Measurements from ENCODE around the gene ARMC9. TPM values are rescaled to one million over a fixed set of nuclear protein-coding genes. Genes with fewer than 3 reads are reported as not detected.

Gene ARMC9
- total RNA-seq, 1 donor from 2014 or later: 19.9 TPM

DNA sequence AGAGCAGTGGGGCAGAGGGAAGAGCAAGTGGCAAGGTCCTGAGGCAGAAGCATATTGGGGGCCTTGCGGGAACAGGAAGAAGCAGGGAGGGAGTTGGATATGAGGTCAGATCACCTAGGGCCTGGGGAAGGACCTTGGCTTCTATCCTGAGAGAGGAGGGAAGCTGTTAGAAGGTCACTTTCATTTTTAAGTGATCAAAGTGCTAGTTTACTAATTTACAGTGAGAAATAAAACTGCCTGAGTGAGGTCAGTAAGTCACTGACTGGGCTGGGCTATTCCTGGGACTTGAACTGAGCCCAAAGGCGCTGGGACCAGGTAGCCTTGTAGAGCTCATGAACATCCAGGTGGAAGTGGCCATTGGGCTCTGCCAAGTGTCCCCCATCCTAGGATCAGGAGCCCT lies 120.5 kb downstream of the ARMC9 start:
- no peak for DNase-seq

DNA sequence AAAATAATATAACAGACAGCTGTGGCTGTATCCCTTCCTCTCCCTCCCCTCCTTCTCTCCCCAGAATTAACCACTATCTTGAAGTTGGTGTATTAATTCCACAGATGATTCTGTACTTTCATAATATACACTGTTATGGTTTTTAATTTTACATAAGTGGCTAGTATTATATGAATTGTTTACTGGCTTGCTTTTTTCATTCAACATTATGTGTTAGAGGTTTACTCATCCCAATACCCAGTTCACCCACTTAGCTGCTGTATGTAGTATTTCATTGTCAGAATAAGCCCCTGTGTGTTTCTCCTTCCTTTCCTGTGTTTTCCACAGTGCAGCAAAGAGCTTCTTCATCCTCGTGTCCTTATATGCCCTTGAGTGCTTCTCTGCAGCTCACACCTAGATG lies 121.4 kb downstream of the ARMC9 start:
- no peak for DNase-seq

DNA sequence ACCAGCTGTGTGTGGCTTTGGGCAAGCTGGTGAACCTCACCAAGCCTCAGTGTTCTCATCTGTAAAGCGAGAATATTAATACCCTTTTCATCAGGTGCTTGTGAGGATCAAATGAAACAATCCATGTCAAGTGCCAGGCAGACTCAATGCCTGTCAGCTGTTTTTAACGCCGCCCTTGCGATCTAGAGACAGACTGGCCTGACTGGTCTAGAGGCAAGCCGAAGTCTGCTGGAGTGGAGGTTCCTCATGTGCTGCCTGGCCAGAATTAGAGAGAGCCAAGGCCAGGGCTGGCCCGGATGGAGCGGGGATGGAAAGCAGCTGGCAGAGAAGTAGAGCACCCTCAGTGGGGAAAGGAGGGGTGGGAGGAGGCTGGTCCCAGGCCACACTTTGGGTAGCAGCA lies 122.6 kb downstream of the ARMC9 start:
- DNase-seq: no peak

DNA sequence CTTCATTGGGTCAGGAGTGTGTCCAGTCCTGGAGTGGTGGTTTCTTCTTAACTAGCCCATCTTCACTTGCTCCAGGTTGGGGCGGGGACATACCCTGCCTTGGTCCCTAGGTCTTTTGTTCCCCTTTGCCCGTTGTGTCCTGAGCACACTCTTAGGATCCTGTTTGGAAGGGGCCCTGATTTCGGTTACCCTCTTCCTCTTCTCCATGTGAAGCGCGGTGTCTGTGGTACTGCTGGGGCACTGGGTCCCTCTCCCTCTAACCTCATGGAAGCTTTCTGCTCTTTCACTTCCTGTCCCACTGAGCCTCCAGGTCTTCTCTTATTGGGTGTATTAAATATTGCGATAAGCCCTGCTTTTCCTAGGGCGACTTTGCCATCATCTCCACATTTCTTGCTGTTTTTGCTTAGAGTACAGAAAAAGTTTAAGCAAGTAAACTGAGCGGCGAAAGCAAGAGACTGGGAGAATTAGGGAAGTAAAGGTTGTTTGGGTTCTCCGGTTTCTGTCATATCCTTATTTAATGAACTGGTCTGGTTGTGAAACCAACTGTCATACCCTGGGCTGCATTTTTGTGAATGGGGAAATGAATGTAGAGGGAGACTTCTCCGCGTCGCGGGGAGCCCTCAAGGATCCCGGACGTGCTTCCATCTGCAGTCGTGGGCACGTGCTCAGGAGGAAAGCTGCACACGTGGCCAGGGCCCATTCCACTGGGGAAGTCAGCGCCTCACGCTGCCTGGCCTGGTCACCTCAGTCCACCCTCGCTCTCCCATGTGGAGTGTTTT lies 123.3 kb downstream of the ARMC9 start:
- no peak for DNase-seq

DNA sequence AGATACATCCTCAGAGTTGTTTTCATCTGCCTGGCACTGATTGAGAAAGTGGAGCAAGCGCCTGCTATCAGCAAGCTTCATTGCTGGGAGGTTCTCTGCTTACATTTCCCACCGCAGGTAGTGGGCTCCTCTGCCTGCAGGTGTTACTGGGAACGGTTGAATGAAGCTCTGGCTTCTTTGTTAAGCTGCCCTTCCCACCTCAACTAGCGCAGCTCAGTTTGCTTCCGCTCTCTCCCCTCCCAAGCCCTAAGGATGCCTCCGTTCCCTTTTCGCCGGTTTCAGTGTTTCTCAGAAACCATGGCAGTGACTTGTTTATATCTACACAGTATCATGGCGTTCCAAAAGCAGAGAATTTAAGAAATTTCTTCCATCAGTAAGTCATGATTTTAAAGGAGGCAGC lies 124.9 kb downstream of the ARMC9 start:
- DNase-seq: no peak

DNA sequence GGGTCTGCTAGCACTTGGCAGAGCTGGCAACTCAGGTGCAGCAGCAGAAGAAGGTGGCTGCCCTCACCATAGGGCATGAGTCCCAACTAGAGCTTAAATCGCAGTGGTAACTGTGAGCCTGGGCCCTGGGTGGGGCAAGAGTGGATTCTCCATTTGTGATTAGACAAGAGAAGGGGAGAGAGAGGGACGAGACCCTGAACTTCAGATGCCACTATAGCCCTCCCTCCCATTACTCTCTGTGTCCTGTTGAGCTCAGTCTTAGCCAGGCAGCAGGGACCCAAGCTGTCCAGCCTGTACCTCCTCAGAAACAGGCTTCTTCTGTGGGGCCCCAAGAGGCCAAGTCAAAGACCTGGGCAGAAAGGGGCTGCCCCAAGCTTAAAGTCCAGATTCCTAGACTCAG lies 127.4 kb downstream of the ARMC9 start:
- DNase-seq: no peak

DNA sequence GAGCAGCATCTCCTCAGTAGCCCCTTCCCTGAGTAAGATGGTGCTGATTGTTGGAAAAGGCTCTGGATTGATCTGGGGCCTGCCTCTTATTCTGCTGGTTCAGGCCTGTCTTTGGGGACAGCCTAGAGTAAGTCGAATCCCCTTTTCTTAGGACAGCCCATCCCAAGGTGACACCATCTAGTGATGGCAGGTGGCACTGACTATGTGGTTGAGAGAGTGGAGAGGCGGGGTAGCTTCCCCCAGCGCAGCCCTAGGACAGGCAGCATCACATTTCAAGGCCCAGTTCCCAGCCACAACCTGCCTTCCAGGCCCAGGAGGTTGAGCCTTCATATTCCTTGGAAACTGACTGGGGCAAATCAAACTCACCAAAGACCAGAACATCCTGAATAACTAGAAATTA lies 128.0 kb downstream of the ARMC9 start:
- DNase-seq: no peak

DNA sequence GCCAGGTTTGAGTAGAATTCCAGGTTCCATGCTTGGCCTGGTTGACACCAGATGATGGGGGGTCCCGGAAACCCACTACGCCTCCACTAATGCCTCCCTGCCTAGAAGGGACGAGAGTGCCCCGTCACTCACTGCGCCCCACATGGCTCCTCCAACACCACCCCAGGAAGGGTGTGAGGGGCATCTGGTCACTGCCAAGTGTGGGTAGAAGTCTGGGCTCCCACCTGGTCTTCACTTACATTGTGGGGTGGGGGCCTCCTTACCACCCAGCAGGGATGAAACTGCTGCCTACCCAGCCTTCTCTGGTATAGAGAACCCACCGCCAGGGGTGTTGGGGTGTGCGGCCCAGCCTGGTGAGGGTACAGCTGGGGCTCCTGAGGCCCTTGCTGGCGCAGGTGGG lies 131.9 kb downstream of the ARMC9 start:
- no peak for DNase-seq

DNA sequence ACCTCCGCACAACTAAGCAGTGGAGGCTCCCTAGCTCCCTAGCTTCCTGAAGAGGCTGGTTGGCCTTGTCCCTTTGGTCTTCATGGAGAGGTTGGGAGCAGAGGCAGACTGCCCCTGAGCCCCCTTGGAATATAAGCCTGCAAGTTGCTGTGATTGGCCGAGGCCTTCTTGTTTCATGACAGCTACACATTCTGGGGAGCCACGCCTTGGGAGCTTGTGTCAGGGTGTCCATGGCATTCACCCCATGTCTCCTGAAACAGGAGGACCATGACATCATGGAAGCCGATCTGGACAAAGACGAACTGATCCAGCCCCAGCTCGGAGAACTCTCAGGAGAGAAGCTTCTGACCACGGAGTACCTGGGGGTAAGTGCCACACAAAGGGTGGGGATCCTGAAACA lies 133.1 kb downstream of the ARMC9 start:
- DNase-seq: no peak

DNA sequence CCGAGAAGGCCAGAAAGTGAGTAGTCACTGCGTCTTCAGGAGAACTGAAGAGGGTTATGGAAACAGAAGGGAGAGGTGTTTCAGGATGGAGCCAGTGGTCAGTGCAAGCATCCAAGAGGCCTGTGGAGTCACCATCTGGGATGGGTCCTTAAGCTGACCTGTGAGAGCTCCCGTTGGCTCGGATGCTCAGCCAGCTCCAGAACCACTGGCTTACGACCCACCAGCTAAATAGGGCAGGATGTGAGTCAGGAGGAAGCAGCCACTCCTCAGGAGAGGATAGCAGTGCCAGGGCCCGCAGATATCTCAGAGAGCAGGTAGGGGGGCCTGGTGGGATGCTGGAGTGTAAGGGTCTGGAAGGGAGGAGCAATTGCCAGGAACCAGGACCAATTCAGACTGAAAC lies 134.0 kb downstream of the ARMC9 start:
- peak; percentile 30 for DNase-seq

DNA sequence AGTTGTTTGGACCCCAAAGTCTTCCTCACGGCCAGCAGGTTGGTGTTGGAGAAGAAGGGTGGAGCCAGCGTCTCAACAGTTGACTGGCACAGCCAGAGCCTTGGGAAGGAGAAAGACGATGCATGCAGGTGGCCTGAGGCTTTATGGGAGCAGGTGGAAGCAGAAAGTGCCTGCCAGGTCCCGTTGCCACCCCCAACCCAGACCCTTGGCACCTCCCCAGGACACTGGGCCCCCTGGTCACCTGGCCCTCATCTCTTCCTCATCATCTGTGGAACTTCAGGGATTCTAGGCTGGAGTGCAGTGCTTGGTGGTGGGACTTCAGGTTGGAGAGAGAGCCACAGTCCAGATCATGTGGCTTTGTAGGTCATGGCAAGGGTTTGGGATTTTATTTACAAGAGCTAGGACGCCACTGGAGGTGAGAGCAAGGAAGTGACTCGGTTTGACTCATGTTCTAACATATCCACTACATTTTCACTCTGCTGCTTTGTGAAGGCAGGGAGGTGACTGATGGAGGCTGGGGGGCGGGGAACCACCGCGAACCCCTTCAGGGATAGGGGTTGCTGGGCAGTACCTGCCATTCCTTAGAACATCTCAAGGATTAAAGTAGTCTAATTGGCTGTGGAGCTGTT lies 134.6 kb downstream of the ARMC9 start:
- DNase-seq: no peak

DNA sequence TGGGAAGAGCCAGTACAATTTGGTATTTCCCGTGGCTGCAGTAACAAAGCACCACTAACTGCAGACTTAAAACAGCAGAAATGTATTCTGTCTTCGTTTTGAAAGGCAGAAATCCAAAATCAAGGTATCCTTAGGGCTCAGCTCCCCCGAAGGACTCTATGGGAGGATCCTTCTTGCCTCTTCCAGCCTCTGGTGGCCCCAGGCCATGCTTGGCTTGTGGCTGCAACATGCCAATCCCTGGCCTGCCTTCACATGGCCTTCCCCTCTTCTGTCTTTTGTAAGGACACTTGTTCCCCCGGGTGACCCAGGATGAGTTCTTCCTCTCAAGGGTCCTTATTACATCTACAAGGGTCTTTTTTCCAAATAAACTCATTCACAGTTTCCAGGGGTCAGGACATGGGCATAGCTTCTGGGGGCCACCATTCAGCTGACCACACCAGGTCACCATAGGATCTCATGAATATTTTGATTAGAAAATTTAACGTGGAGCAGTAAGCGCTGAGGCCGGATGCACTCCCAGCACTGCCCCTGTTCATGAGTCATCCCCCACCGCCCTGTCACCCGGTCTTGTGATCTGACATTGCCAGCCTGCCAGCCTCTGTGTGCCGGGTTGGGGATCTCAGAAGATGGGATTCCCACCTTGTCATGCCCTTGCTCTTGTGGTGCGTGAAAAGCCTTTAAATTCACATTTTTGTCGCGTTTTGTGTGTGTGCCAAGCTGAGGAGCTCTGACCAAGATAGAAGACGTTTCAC lies 135.9 kb downstream of the ARMC9 start:
- peak; percentile 12 for DNase-seq

DNA sequence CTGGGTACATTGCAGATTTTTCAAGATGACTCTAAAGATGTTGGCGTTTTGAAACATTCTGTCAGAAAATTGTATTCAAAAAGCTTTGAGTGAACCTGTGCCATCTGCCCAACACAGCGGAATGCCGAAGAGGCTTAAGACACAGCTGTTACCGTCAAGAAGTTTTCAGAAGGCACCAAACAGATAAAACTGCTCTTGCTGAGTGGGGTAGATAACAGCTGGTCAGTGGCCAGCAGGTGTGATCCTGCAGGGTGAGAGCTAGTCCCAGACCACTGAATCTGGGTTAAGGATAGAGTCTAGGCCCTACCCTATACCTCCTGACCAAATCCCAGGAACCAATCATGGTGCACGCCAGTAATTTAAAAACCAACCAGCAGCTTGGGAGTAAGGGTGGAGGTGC lies 136.6 kb downstream of the ARMC9 start:
- DNase-seq: no peak

DNA sequence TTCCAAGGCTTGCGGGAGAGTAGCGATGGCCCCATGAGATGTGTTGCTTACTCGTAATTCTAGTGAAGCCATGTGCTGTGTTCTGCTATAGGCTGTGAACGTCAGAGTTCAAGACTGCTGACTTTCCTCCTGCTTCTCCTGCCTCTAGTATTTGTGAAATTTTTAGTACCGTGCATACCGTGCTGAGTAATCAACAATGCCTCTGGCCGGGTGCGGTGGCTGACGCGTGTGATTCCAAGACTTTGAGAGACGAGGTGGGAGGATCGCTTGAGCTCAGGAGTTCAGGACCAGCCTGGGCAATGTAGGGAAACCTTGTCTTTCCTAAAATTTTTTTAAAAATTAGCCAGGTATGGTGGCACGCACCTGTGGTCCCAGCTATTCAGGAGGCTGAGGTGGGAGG lies 137.2 kb downstream of the ARMC9 start:
- DNase-seq: no peak

DNA sequence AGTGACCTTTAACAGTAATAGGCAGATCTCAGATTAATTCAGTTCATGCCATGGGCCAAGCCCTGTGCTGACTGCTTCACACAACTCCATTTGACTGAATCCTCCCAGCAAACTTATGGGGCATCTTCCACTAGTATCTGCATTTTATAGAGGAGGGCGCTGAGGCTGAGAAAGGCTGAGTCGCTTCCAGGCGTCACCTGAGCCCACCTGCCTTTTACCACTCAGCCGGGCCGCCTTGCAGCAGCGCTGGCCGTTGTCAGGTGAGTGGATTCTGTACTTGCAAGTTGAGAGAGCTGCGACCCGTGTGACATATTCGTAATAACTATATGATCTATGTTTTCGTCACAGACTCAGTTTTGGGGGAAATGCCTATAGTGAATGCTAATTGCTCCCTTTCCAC lies 137.8 kb downstream of the ARMC9 start:
- no peak for DNase-seq

DNA sequence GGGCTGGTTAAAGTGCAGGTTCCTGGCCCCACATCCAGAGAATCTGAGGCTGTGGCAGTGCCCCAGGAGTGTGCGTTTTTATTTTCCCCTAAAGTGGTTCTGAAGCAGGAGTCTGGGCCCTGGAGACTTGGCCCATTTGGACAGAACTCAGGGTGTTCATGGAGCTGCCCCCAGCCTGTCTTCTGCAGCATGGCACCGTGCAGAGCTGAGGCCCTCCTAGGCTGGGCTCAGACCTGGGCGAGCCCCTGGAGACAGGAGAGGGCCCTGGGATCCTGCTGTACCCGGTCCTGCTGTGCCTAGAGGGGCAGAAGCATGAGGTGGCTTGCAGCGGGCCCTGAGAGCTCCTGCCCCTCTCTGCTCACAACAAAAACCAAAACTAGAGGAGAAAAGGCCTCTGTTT lies 138.3 kb downstream of the ARMC9 start:
- DNase-seq: no peak

DNA sequence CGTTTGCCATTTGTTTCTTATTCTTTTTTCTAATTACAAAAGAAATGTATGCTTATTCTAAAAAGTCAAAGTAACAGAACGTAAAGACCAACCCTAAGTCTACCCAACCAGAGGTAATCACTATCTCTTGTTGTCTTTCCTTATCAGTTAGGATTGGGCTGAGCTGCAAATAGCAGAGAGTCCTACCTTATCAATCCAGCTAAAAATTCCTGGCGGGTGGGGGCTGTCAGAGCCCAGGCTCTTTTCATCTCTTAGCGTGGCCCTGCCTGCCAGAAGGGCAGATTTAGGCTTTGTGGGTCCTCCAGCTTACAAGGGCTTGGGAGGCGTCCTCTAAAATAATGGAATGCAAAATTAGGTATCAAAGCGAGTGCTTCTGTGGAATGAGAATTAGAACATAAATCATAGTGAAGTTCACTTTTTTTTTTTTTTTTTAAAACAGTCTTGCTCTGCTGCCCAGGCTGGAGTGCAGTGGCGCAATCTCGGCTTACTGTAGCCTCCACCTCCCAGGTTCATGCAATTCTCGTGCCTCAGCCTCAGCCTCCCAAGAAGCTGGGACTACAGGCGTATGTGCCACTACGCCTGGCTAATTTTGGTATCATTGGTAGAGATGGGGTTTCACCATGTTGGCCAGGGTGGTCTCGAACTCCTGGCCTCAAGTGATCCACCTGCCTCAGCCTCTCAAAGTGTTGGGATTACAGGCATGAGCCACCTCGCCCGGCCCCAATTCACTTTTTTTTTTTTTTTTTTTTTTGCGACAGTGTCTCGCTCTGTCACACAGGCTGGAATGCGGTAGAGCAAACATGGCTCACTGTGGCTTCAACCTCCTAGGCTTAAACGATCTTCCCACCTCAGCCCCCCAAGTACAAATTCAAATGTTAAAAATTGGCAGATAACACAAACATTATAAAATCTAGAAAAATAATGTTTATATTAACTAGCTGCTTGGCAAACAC lies 139.7 kb downstream of the ARMC9 start:
- DNase-seq: no peak

DNA sequence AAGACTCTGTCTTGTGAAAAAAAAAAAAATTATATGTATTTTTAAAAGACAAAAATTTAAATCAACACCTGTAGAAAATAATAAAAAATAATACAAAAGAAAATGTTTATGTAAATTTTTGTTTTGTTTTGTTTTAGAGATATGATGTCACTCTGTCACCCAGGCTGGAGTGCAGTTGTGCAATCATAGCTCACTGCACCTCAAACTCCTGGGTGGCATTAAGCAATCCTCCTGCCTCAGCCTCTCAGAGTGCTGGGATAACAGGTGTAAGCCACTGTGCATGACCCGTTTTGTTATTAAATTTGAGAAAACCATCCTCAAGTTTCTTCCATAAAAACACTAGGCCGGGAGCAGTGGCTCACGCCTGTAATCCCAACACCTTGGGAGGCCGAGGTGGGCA lies 140.9 kb downstream of the ARMC9 start:
- DNase-seq: no peak

DNA sequence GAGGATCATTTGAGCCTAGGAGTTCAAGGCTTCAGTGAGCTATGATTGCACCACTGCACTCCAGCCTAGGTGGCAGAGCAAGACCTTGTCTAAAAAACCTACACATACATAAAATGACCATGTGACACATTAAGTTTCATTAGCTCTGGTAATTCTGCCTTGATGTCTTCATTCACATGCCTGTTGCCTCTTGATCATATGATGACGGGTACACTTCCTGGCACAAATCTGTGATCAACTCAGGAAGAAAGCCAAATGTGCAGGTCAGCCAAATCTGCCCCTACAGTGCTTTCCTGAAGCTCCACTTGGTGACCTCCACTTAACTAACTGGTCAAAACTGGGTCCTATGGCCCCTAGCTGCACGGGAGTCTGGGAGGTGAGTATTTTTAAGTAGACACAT lies 142.7 kb downstream of the ARMC9 start:
- DNase-seq: no peak

DNA sequence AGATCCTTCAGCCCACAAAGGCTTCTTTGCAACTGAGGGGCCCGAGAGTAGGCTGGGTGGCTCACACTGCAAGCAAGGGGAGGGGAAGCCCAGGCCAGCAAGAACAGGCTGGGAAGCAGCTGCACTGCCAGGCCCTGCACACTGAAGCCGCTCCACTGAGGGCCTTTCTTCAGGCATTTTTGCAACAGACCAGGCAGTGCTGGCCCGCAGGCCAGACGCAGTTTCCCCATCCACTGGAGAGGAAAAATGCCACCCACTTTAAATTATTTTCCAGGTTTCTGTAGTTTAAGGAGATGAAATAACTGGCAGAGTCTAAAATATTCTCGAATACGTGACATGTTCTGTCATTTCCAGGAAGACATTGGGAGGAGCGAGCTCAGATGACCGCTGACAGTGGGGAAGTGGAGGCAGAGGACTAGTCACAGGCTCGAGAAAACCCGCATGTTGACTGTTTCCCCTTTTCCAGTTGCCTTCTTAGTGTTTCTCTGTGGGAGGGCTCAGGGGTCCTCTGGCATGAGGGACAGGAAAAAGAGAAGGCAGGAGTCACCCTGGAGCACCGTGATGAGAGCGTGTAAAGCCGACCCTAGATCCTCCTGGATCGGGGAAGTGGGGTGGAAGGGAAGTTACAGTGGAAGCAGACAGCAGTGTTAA lies 143.8 kb downstream of the ARMC9 start:
- no peak for DNase-seq

DNA sequence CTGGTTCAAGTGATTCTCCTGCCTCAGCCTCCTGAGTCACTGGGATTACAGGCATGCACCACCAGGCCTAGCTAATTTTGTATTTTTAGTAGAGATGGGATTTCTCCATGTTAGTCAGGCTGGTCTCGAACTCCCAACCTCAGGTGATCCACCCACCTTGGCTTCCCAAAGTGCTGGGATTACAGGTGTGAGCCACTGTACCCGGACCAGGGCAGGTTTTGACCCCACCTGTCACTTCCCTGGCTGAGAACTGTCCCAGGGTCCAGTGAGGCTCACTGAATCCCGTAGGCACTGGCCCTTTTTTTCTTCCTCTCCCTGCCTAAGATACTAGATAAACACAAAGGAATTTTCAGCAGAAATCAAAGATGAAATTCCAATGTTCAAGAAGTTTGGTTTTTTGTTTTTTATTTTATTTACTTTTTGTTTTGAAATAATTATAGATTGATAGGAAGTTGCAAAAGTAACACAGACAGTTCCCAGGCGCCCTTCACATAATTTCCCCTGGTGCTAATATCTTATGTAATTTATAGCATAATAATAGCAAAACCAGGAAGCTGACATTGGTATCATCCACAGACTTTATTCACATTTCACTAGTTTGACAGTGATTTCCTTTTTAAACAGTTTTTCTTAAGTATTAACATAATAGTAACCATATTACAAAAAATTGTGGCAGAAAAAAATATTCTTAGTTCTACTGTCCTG lies 144.7 kb downstream of the ARMC9 start:
- DNase-seq: no peak

DNA sequence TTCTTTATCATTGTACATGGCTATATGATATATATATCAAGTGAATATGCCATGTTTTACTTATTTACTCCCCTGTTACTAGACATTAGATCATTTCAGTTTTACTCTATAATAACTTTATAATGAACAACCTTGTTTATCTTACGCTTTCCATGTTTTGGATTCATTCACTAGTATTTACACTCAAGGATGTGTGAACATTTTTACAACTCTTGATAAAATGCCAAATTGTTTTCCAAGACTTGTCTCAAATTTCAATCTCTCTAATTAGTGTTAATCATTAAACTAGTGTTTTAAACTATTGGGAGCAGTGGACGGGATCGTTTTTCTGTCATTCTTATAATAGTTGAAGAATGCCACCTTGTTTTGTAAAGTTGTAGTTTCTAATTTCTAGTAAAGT lies 145.6 kb downstream of the ARMC9 start:
- DNase-seq: no peak
